ENCODE data around the gene OBSCN.

The OBSCN gene

GRCh38 chr1:228376651-228377631 is 169.1 kb downstream of the OBSCN start:
- DNase-seq (ENCODE audit: low read depth in 1 of 2, low spot score in 1 of 2) = no peak

GRCh38 chr1:228377664-228378089 is 169.8 kb downstream of the OBSCN start:
- DNase-seq (ENCODE audit: low read depth in 1 of 2, low spot score in 1 of 2) = no peak

- DNase-seq (ENCODE audit: low read depth in 1 of 2, low spot score in 1 of 2) = peak; percentile 27 to 31
Measured at GRCh38 chr1:228378090-228378872, 170.4 kb downstream of the OBSCN start.

DNA sequence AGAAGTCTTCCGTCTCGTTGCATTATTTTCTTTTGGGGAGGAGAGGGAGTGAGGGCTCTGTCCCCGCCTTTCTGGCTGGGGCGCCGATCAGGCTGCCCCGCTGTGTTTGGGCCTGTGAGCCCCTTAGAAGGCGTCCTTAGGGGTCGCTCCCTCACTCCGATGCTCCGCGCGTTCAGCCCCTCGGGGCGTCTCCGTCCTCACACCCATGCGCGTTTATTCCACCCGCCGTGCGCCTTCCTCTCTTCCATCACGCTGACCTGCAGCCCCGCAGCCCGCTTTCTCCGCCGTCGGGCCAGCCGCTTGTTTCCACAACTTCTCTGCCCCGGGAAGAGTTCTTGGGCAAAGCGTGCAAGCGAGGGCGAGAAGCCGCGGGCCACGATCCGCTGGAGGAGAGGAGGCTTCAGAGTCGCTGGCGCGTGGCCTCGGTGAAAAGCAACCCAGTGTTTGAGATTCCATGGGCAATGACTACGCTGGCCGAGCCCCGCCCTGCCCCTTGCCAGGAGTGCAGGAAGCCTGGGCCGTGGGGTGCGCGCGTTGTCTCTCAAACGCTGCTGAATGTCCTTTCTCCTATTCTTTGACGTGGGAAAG is 171.1 kb downstream of the OBSCN start:
- no peak for DNase-seq (ENCODE audit: low read depth in 1 of 2, low spot score in 1 of 2)

GRCh38 chr1:228379666-228380065 is 171.8 kb downstream of the OBSCN start:
- no peak for DNase-seq (ENCODE audit: low read depth in 1 of 2, low spot score in 1 of 2)

DNA sequence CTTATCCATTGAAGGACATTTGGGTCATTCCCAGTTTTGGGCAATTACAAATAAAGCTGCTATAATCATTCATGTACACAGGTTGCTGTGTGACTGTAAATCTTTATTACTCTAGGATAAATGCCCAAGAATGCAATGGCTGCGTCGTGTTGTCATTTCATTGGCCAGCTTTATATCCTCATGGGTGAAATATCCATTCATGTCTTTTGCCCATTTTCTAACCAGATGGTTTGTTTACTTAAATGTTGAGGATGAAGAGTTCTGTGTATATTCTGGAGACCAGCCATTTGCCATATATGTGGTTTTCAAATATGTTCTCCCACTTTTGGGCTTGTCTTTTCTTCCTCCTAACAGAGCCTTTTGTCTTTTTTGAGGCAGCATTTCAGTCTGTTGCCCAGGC is 173.5 kb downstream of the OBSCN start:
- no peak for DNase-seq (ENCODE audit: low read depth in 1 of 2, low spot score in 1 of 2)

- DNase-seq (ENCODE audit: low read depth in 1 of 2, low spot score in 1 of 2) = no peak
Measured at GRCh38 chr1:228383773-228384172, 175.9 kb downstream of the OBSCN start.

- DNase-seq (ENCODE audit: low read depth in 1 of 2, low spot score in 1 of 2) = no peak
Measured at GRCh38 chr1:228385232-228385631, 177.4 kb downstream of the OBSCN start.

DNA sequence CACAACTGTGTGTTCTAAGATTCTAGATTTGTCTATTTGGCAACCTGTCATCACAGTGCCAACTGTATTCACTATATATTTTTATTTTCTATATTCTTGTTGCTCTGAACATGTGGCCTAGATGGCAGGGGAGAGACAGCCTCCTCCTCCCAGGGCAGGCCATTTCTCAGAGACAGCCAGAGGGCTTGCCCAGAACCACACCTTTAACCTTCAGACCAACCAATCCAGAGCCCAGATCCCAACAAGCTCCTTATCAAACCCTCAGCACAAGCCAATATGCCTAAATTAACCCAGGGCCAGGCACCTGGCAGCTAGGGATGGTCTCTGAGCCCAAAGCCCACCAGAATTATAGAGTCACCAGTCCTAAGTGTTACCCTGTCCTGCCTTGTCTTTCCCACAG is 179.5 kb downstream of the OBSCN start:
- no peak for DNase-seq (ENCODE audit: low read depth in 1 of 2, low spot score in 1 of 2)

- no peak for DNase-seq (ENCODE audit: low read depth in 1 of 2, low spot score in 1 of 2)
Measured at GRCh38 chr1:228390649-228391048, 182.8 kb downstream of the OBSCN start.

- no peak for DNase-seq (ENCODE audit: low read depth in 1 of 2, low spot score in 1 of 2)
Measured at GRCh38 chr1:228391411-228392020, 183.7 kb downstream of the OBSCN start.

GRCh38 chr1:228392111-228392936 is 184.5 kb downstream of the OBSCN start:
- no peak for DNase-seq (ENCODE audit: low read depth in 1 of 2, low spot score in 1 of 2)

DNA sequence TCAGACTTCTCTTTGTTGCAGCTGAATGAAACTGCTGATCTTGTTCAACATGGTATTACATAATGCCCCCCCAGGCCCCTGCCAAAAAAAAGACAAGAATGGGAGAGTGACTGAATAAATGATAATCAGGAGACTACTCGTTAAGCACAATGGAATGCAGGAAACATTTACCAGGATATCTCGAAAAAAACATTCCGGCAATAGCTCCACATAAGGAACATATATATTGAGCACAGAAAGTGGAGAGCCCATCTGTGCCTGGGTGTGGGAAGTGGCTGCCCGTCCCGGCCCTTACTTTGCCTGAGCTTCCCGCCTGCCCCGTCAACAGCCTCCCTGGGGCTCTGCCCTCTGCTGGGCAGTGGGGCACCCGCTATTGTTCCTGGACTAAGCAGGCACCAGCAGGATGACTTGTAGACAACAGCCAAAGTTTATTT is 185.4 kb downstream of the OBSCN start:
- no peak for DNase-seq (ENCODE audit: low read depth in 1 of 2, low spot score in 1 of 2)

DNA sequence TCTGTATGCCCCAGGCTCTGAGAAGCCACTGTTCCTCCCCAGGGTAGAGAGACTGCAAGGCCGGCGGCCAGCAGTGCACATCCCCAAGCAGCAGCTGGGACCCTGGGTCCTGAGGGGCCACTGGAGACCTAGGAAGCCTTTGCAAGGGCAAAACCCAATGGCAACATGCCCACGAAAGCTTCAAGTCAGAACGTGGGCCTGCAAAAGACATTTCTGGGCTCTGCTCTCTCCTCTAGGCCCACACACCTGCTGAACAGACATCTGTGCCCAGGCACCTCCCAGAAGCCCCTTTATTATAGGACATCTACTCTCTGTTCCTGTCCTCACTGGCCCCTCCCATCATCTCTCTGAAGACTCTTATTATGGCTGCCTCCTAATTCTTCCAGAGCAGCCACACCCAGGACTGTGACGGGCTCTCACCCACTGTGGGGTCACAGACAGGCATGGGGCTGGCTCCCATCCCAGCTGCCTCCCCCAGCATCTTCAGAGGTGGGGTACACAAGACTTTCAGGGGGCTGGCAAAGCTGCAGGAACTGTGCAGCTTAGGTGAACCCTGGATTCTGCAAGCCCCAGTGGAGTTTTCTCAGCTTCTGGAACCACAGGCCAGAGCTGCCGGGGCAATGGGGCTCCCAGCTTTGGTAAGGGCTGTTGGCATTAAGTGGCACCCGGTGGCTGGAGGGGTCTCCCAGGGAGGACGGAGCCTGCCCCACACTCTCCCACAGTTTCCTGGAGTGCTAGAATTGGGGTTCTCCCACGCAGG is 186.1 kb downstream of the OBSCN start:
- no peak for DNase-seq (ENCODE audit: low read depth in 1 of 2, low spot score in 1 of 2)

GRCh38 chr1:228394571-228395394 is 186.9 kb downstream of the OBSCN start:
- DNase-seq (ENCODE audit: low read depth in 1 of 2, low spot score in 1 of 2) = no peak

DNA sequence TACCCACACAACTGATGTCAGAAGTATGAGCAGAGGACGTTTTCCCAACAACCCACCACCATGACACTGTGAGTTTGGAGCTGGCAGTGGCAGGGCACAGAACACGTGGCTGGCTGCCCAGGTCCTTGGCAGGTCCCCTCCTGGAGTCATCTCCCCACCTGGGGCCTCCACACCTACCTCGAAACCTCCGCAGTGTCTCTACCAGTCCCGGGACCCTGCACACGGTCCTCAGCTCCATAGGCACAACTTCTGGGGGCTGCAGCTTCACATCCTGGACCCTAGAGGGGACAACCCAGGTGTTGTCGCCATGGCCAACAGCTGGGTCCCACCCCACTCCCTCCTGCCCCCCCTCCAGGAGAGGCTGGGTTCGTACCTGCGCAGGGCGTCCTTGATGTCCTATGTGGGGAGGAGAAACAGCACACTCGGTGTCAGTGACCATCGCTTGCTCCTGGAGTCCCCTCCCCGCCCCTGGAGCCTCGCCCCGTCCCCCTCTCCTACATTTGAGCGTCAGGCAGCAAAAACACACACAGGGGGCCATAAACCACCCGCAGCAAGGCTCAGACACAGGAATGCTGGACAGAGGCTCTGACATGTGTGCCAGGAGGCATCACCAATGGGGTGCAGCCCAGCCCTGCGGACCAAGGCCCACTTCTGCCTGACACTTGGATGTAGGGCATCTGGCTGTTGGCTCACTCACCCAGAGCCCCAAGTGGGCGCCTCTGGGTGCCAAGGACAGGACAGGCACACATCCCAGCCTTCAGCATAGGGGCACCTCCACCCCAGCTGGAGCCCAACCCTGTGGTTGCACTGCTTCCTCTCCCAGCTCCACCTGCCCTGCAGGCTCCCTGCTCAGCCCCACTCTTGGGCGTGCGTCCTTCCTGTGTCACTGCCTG is 189.2 kb downstream of the OBSCN start:
- DNase-seq (ENCODE audit: low read depth in 1 of 2, low spot score in 1 of 2) = no peak

DNA sequence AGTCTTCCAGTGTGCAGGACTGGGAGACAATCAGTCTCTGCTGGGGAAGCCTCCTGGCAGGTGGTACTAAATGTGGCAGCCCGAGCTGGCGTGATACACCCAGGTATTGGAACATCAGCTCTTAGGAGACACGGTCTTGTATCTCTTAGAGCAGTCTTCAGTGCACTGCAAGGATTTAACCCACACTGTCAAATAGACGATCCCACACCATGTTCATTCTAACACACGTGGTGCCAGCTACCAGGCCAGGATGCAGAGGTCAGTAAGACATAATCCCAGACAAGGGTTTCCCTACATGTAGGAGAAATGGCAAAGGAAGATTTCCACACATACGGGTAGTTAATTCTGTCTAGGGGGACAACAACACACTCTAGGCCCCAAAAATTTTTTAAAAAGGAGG is 190.1 kb downstream of the OBSCN start:
- no peak for DNase-seq (ENCODE audit: low read depth in 1 of 2, low spot score in 1 of 2)

Measured in activated CD4-positive, alpha-beta T cell treated with anti-CD3 and anti-CD28 coated beads, Interleukin-2, amount 50 U/mL, for 24 hours (primary cell).